IMR-90 (cell line): ENCODE measurements around the gene EPHA2. TPM values are rescaled to one million over a fixed set of nuclear protein-coding genes. Genes with fewer than 3 reads are reported as not detected.

ENCODE experiments used
- ATAC-seq: fragments of 200-7000 bp; cut with Tn5 transposase; 2 replicates; pipeline ENCODE4 v1.9.1; 2020; ENCODE audit warnings: low read depth, mild to moderate bottlenecking, moderate library complexity
- BruUV-seq: library from RNA; stranded (reverse); fragments of 400-500 nt; replicated peaks from 2 replicates; lab custom pipeline; 2021; lab: Mats Ljungman, UMichigan
- CTCF ChIA-PET: fragments of 300-600 bp; formaldehyde crosslinking; extraction: SDS; loops from one replicate; lab custom pipeline; 2021; ENCODE audit warnings: antibody characterized with exemption; lab: Yijun Ruan, JAX
- POLR2A ChIA-PET: fragments of 300-600 bp; sonication (Branson Sonifier 250); formaldehyde crosslinking; loops from one replicate; lab custom pipeline; 2022; ENCODE audit warnings: antibody characterized with exemption; ENCODE audit not compliant: unreplicated experiment; lab: Charles Lee
- DNase-seq: peaks from one replicate; pipeline ENCODE4 v3.0.0; 2013
- H2AFZ ChIP-seq: replicated peaks from 2 replicates; pipeline ENCODE3; 2013; ENCODE audit warnings: low read length, mild to moderate bottlenecking; ENCODE audit not compliant: poor library complexity
- H2AK5ac ChIP-seq: 2 replicates; pipeline ENCODE4 v1.6.1; 2013; ENCODE audit warnings: low read depth, low read length, inconsistent platforms
- H2AK9ac ChIP-seq: replicated peaks from 2 replicates; pipeline ENCODE3; 2013; ENCODE audit warnings: mild to moderate bottlenecking, low read depth, low read length, moderate library complexity; ENCODE audit not compliant: poor library complexity
- H2BK120ac ChIP-seq: 2 replicates; pipeline ENCODE4 v1.6.1; 2013; ENCODE audit warnings: low read depth, low read length, inconsistent platforms
- H2BK15ac ChIP-seq: 3 replicates; pipeline ENCODE4 v1.6.1; 2013; ENCODE audit warnings: low read depth, low read length, inconsistent platforms
- H2BK20ac ChIP-seq: 2 replicates; pipeline ENCODE4 v1.6.1; 2013; ENCODE audit warnings: low read depth, mild to moderate bottlenecking, inconsistent platforms, low read length, moderate library complexity
- H2BK5ac ChIP-seq: 2 replicates; pipeline ENCODE4 v1.6.1; 2013; ENCODE audit warnings: mild to moderate bottlenecking, low read depth, low read length, inconsistent platforms; ENCODE audit not compliant: poor library complexity, severe bottlenecking
- H3K14ac ChIP-seq: replicated peaks from 2 replicates; pipeline ENCODE4 v1.6.1; 2013; ENCODE audit warnings: low read depth, low read length, inconsistent platforms
- H3K18ac ChIP-seq: 2 replicates; pipeline ENCODE4 v1.6.1; 2013; ENCODE audit warnings: low read depth, low read length, control low read depth
- H3K23ac ChIP-seq: 2 replicates; pipeline ENCODE4 v1.6.1; 2013; ENCODE audit warnings: low read depth, low read length, inconsistent platforms
- H3K27ac ChIP-seq: 2 replicates; pipeline ENCODE4 v1.5.1; 2013; ENCODE audit warnings: mild to moderate bottlenecking, control low read depth, low read length; ENCODE audit not compliant: insufficient read depth
- H3K27me3 ChIP-seq: 2 replicates; pipeline ENCODE4 v1.6.1; 2013; ENCODE audit warnings: low read length; ENCODE audit not compliant: control insufficient read depth, insufficient read depth
- H3K36me3 ChIP-seq: 2 replicates; pipeline ENCODE4 v1.6.1; 2013; ENCODE audit warnings: low read length, mixed read lengths; ENCODE audit not compliant: control insufficient read depth, insufficient read depth
- H3K4ac ChIP-seq: 2 replicates; pipeline ENCODE4 v1.6.1; 2013; ENCODE audit warnings: low read depth, low read length, inconsistent platforms
- H3K4me1 ChIP-seq: 2 replicates; pipeline ENCODE4 v1.6.1; 2013; ENCODE audit warnings: low read length, mixed read lengths; ENCODE audit not compliant: control insufficient read depth, insufficient read depth
- H3K4me2 ChIP-seq: 2 replicates; pipeline ENCODE4 v1.6.1; 2013; ENCODE audit warnings: low read depth, mild to moderate bottlenecking, control low read depth, low read length, moderate library complexity
- H3K4me3 ChIP-seq: 2 replicates; pipeline ENCODE4 v1.5.1; 2013; ENCODE audit warnings: low read depth, mild to moderate bottlenecking, control low read depth, low read length, moderate library complexity; ENCODE audit not compliant: insufficient read depth
- H3K56ac ChIP-seq: 2 replicates; pipeline ENCODE4 v1.6.1; 2013; ENCODE audit warnings: low read length, inconsistent platforms; ENCODE audit not compliant: insufficient read depth; ENCODE audit errors: extremely low read depth
- H3K79me1 ChIP-seq, 2 experiments: 2 replicates each; pipeline ENCODE4 v1.6.1; 2013; ENCODE audit warnings: low read length in 2 of 2, inconsistent platforms in 1 of 2, low read depth in 1 of 2
- H3K9ac ChIP-seq: 2 replicates; pipeline ENCODE4 v1.6.1; 2013; ENCODE audit warnings: low read depth, low read length, control low read depth
- H3K9me1 ChIP-seq: 2 replicates; pipeline ENCODE4 v1.6.1; 2013; ENCODE audit warnings: low read length, inconsistent platforms; ENCODE audit not compliant: insufficient read depth
- H3K9me3 ChIP-seq: 2 replicates; pipeline ENCODE4 v1.6.1; 2013; ENCODE audit warnings: low read length; ENCODE audit not compliant: control insufficient read depth, insufficient read depth
- H4K20me1 ChIP-seq: 2 replicates; pipeline ENCODE4 v1.6.1; 2013; ENCODE audit warnings: low read length, inconsistent platforms; ENCODE audit not compliant: insufficient read depth
- H4K5ac ChIP-seq: 2 replicates; pipeline ENCODE4 v1.6.1; 2013; ENCODE audit warnings: mild to moderate bottlenecking, low read depth, low read length, control low read depth
- H4K8ac ChIP-seq, 2 experiments: 2 replicates each; pipeline ENCODE4 v1.6.1; 2013; ENCODE audit warnings: low read depth in 2 of 2, low read length in 2 of 2, control low read depth in 1 of 2, inconsistent platforms in 1 of 2
- H4K91ac ChIP-seq: 2 replicates; pipeline ENCODE4 v1.6.1; 2013; ENCODE audit warnings: low read depth, low read length, inconsistent platforms; ENCODE audit not compliant: insufficient read depth
- CEBPB ChIP-seq: IDR thresholded peaks from 2 replicates; pipeline ENCODE4 v1.6.1; 2012; ENCODE audit warnings: low read depth, low read length, improper control_type of control experiment
- MXI1 ChIP-seq: IDR thresholded peaks from 2 replicates; pipeline ENCODE4 v1.6.1; 2012; ENCODE audit warnings: low read depth, mild to moderate bottlenecking, low read length, moderate library complexity, borderline replicate concordance
- NFE2L2 ChIP-seq: fragments of 150-350 bp; IDR thresholded peaks from 2 replicates; pipeline ENCODE4 v1.6.1; 2016; ENCODE audit warnings: low read depth, mild to moderate bottlenecking, low read length
- WGBS, 2 experiments: methylation state at CpG; one replicate each; pipeline versions ENCODE4 v1.1.5 to v1.1.7; 2013; ENCODE audit warnings: missing lambda C conversion rate in 2 of 2; ENCODE audit not compliant: insufficient read length in 1 of 2; ENCODE audit errors: extremely low coverage in 2 of 2; 5-methylcytosine and 5-hydroxymethylcytosine counted together
- dilution Hi-C: fragments of 300-500 bp; cut with HindIII; formaldehyde crosslinking; loops from one replicate; pipeline ENCODE4 v1.14.3; 2018; ENCODE audit warnings: low sequenced_read_pairs; ENCODE audit not compliant: unreplicated experiment
- in situ Hi-C: fragments of 300-500 bp; cut with MboI; formaldehyde crosslinking; loops from 3 replicates; pipeline ENCODE4 v1.14.3; 2019; ENCODE audit warnings: low sequenced_read_pairs, inconsistent platforms, mixed read lengths
- intact Hi-C: fragments of 100-400 bp; cut with micrococcal nuclease; formaldehyde crosslinking; loops from 2 replicates; pipeline ENCODE4 v1.10.0; 2022
- polyA plus RNA-seq, 3 experiments: library from polyadenylated mRNA; depleted of rRNA; stranded (reverse); fragments of >200 nt; gene quantifications; 2 replicates each; pipeline ENCODE4 v1.2.3, GENCODE V29; 2012; ENCODE audit warnings: low replicate concordance in 1 of 3
- total RNA-seq: library from RNA; depleted of rRNA; stranded (reverse); fragments of >200 nt; gene quantifications from 2 replicates; pipeline ENCODE4 v1.2.3, GENCODE V29; 2012

The EPHA2 gene
- total and polyA plus RNA-seq, 2 of the 4 experiments (the other 2 are of a cell fraction) = 24.0 to 72.6 TPM

- no peak overlapping the region for H3K27ac ChIP-seq
- H3K23ac ChIP-seq = no peak overlapping the region
- no peak overlapping the region for H4K5ac ChIP-seq
- dilution Hi-C loops = no loop called here
- H3K14ac ChIP-seq = no peak overlapping the region
- H3K4me2 ChIP-seq = no peak overlapping the region
- POLR2A ChIA-PET = no interaction called here
- H2AFZ ChIP-seq = no peak overlapping the region
- H3K36me3 ChIP-seq = no peaks in the 10 kb centered on the region
- H3K4me3 ChIP-seq = no peak overlapping the region
- TF ChIP-seq MXI1 (no peak), NFE2L2 (no peak), CEBPB (no peak)
- no peaks in the 10 kb centered on the region for H4K20me1 ChIP-seq
- no peak overlapping the region for H2BK15ac ChIP-seq
- no peaks in the 10 kb centered on the region for H3K9me1 ChIP-seq
- no peak overlapping the region for H3K9ac ChIP-seq
- 90% methylated on average over 2 of the region's 7 CpGs; no CpG with 5 or more reads in 1 of the 2 experiments for WGBS, 2 experiments
- no peak overlapping the region for H2AK9ac ChIP-seq
- H2AK5ac ChIP-seq = no peak overlapping the region
- no peak overlapping the region for H2BK120ac ChIP-seq
- no peaks in the 10 kb centered on the region for H3K27me3 ChIP-seq
- ATAC-seq = no peak
- no peak overlapping the region for H3K18ac ChIP-seq
- no peak overlapping the region for H4K91ac ChIP-seq
- no TSS peak for BruUV-seq
- no peak overlapping the region for H3K56ac ChIP-seq
- H3K9me3 ChIP-seq = peaks cover 4% of the 10 kb centered on the region
- CTCF ChIA-PET = no interaction called here
- no peak overlapping the region for H3K4ac ChIP-seq
- intact Hi-C loops = no loop called here
- no peak overlapping the region for H2BK20ac ChIP-seq
- H4K8ac ChIP-seq = no peak overlapping the region
- no peak for DNase-seq
- peaks cover 18% of the 10 kb centered on the region for H3K4me1 ChIP-seq
- in situ Hi-C loops = no loop called here
- H2BK5ac ChIP-seq = no peak overlapping the region
- no peaks in the 10 kb centered on the region; a peak in 1 of 4 replicates for H3K79me1 ChIP-seq
These were observed 45.0 kb downstream of the EPHA2 start for GRCh38 chr1:16110884-16111283.
